ENCODE results near the gene ABTB2. TPM values are rescaled to one million over a fixed set of nuclear protein-coding genes. Genes with fewer than 3 reads are reported as not detected.

ABTB2 gene
- total and polyA plus RNA-seq, 2 of the 8 experiments (the other 6 are each of a cell fraction or from before 2014, with no cell fraction given), result 7.7 to 10.2 TPM

- Histone ChIP-seq H3K79me2 (ENCODE audit: control insufficient read depth in 1 of 2, insufficient read depth in 2 of 2, low read length in 2 of 2) (peaks cover 0 to 11% of the 10 kb centered on the region in 2 experiments; a peak in 2 of 4 replicates), H4K5ac (ENCODE audit: insufficient read length, low read depth, low read length) (no peak overlapping the region), H3K4me2 (ENCODE audit: insufficient read depth in 1 of 2, low read depth in 2 of 2, low read length in 2 of 2) (no peak overlapping the region), H2BK15ac (ENCODE audit: low read length) (no peak overlapping the region), H3K9me3 (ENCODE audit: insufficient read depth in 2 of 2, low read depth in 1 of 2, low read length in 1 of 2) (no peaks in the 10 kb centered on the region), H4K8ac (ENCODE audit: extremely low read depth, insufficient read depth, low read length) (no peak overlapping the region), H2AK5ac (ENCODE audit: low read depth, low read length) (no peak overlapping the region), H3K9ac (replicated peaks in 1 of 4; ENCODE audit: extremely low read depth in 1 of 4, low read depth in 3 of 4, low read length in 3 of 4) (no peak overlapping the region), H2BK120ac (replicated peaks; ENCODE audit: low read depth, low read length) (no peak overlapping the region), H3K27me3 (replicated peaks in 1 of 4; ENCODE audit: control insufficient read depth in 3 of 4, extremely low read depth in 1 of 4, insufficient read depth in 3 of 4, low read length in 3 of 4) (no peaks in the 10 kb centered on the region), H3K23me2 (ENCODE audit: low read depth, low read length) (no peaks in the 10 kb centered on the region), H4K20me1 (replicated peaks in 1 of 2; ENCODE audit: control insufficient read depth in 1 of 2, insufficient read depth in 2 of 2, low read length in 2 of 2) (peaks cover 0 to 3% of the 10 kb centered on the region in 2 experiments), H3K14ac (ENCODE audit: insufficient read length) (no peak overlapping the region), H2BK20ac (ENCODE audit: low read length) (no peak overlapping the region), H3K36me3 (ENCODE audit: control insufficient read depth in 2 of 4, insufficient read depth in 4 of 4, low read length in 3 of 4) (no peaks in the 10 kb centered on the region), H3K4me1 (replicated peaks in 1 of 4; ENCODE audit: control insufficient read depth in 3 of 4, insufficient read depth in 4 of 4, low read length in 3 of 4) (peaks cover 0 to 3% (median 2%) of the 10 kb centered on the region in 4 experiments; a peak in 3 of 7 replicates), H3K4me3 (ENCODE audit: extremely low read depth in 1 of 4, insufficient read depth in 2 of 4, low read depth in 3 of 4, low read length in 4 of 4) (no peak overlapping the region), H3K79me1 (ENCODE audit: low read depth, low read length) (no peaks in the 10 kb centered on the region; the same call in 1 of the 2 replicates), H4K91ac (replicated peaks; ENCODE audit: insufficient read length, low read length) (no peak overlapping the region), H3K27ac (ENCODE audit: low read depth, low read length) (no peak overlapping the region), H3K18ac (ENCODE audit: extremely low read depth, low read length) (no peak overlapping the region), H2AFZ (ENCODE audit: low read length) (no peak overlapping the region), H2BK12ac (ENCODE audit: low read depth, low read length) (no peak overlapping the region), H3K23ac (ENCODE audit: insufficient read length) (no peak overlapping the region), H3K56ac (replicated peaks; ENCODE audit: insufficient read length, low read depth, low read length) (no peak overlapping the region), H3K4ac (replicated peaks; ENCODE audit: insufficient read length, low read depth, low read length) (no peak overlapping the region), H2BK5ac (ENCODE audit: low read depth, low read length) (no peak overlapping the region)
- no peak for DNase-seq (ENCODE audit: low read depth in 1 of 2, low spot score in 2 of 2)
- ChIA-PET POLR2A (ENCODE audit: partially characterized antibody) (no interaction called here), CTCF (ENCODE audit: partially characterized antibody) (interaction anchor here (1.2 kb wide), 1 partner anchor 9 kb away, joined by 3 read pairs; no protein-coding TSS in a partner anchor)
- 87% methylated on average over 5 of the region's 5 CpGs; no CpG with 5 or more reads in 1 of the 2 experiments for WGBS, 2 experiments (ENCODE audit: extremely low coverage in 1 of 2, insufficient coverage in 1 of 2, insufficient read length in 1 of 2, insufficient replicate concordance in 2 of 2, low coverage in 1 of 2, low lambda C conversion rate in 2 of 2, missing lambda C conversion rate in 1 of 2)
- TF ChIP-seq SIRT6 (IDR thresholded peaks at IDR 0.05; ENCODE audit: low read length), result no peak
- TF ChIP-seq HDAC2 (IDR thresholded peaks at IDR 0.05; ENCODE audit: borderline replicate concordance in 1 of 2, low read depth in 2 of 2, low read length in 2 of 2), result no peak
- no peak for TF ChIP-seq FOSL1 (IDR thresholded peaks at IDR 0.05; ENCODE audit: insufficient read depth, low read depth, low read length)
- TF ChIP-seq YY1 (IDR thresholded peaks at IDR 0.05; ENCODE audit: low read depth, low read length), result no peak
- TF ChIP-seq TAF7 (optimal IDR thresholded peaks at IDR 0.05; ENCODE audit: borderline replicate concordance, low read depth, low read length), result no peak
- no peak for TF ChIP-seq RFX5 (IDR thresholded peaks at IDR 0.05; ENCODE audit: borderline replicate concordance, low read depth, low read length)
- TF ChIP-seq KDM1A (IDR thresholded peaks at IDR 0.05; ENCODE audit: borderline replicate concordance, low read length), result no peak
- no peak for TF ChIP-seq RXRA (IDR thresholded peaks at IDR 0.05; ENCODE audit: insufficient read depth, low read depth, low read length)
- no peak for TF ChIP-seq MAX (IDR thresholded peaks at IDR 0.05)
- FAIRE-seq, result no peak
These were observed 22.0 kb downstream of the ABTB2 start for GRCh38 chr11:34335801-34336200.
